GM12892 (cell line): ENCODE data around the gene UPK2.
"Not testable (repeated sequence)": the region's sequence is repeated elsewhere in the genome, so short reads cannot be mapped to it uniquely, and the experiment has no call there.

Source experiments
- DNase-seq: peaks from one replicate; pipeline ENCODE4 v3.0.0; 2011; ENCODE audit not compliant: insufficient read length
- FAIRE-seq: peaks from 2 replicates; lab custom pipeline; 2011; peaks lifted over from hg19 to GRCh38; lab: Jason Lieb, UNC
- POLR2A ChIP-seq: IDR thresholded peaks from 2 replicates; pipeline ENCODE4 v1.6.1; 2011; ENCODE audit warnings: low read depth, low read length, control low read depth
- POLR2AphosphoS5 ChIP-seq: IDR thresholded peaks from 2 replicates; pipeline ENCODE4 v1.6.1; 2011; ENCODE audit warnings: low read depth, low read length, control low read depth
- TAF1 ChIP-seq: IDR thresholded peaks from 2 replicates; pipeline ENCODE4 v1.6.1; 2011; ENCODE audit warnings: low read depth, mild to moderate bottlenecking, control low read depth, low read length, borderline replicate concordance

The UPK2 gene

GRCh38 chr11:118956847-118957469 is 860 bp downstream of the UPK2 start:
- FAIRE-seq (no peak), DNase-seq (no peak)
- TF ChIP-seq POLR2A, result no peak
- TF ChIP-seq POLR2AphosphoS5, result no peak
- TF ChIP-seq TAF1, result no peak

- no peak for DNase-seq
- no peak for TF ChIP-seq POLR2AphosphoS5
- TF ChIP-seq TAF1, result no peak
- TF ChIP-seq POLR2A, result no peak
- no peak for FAIRE-seq
Measured at GRCh38 chr11:118957549-118957948, 1.5 kb downstream of the UPK2 start.

GRCh38 chr11:118957968-118958367 is 1.9 kb downstream of the UPK2 start:
- DNase-seq (no peak), FAIRE-seq (no peak)
- TF ChIP-seq POLR2A, result no peak
- no peak for TF ChIP-seq TAF1
- TF ChIP-seq POLR2AphosphoS5, result no peak

- no peak for DNase-seq
- TF ChIP-seq POLR2AphosphoS5, result no peak
- TF ChIP-seq POLR2A, result no peak
- TF ChIP-seq TAF1, result no peak
- FAIRE-seq, result no peak
Measured at GRCh38 chr11:118958577-118958976, 2.5 kb downstream of the UPK2 start.

GRCh38 chr11:118961189-118961588 is 5.1 kb downstream of the UPK2 start:
- TF ChIP-seq POLR2AphosphoS5, result no peak
- no peak for TF ChIP-seq POLR2A
- no peak for TF ChIP-seq TAF1
- FAIRE-seq (no peak), DNase-seq (no peak)

GRCh38 chr11:118961591-118961990 is 5.5 kb downstream of the UPK2 start:
- FAIRE-seq, result no peak
- TF ChIP-seq TAF1 (no peak), POLR2AphosphoS5 (no peak), POLR2A (no peak)
- no peak for DNase-seq

GRCh38 chr11:118969508-118969907 is 13.4 kb downstream of the UPK2 start:
- not testable (repeated sequence) for FAIRE-seq, DNase-seq

GRCh38 chr11:118971646-118972045 is 15.5 kb downstream of the UPK2 start, which contains the start of gene FOXR1:
FOXR1 (plus strand) TSS chr11:118971761; CDS start chr11:118971932, 171 bp downstream.
- DNase-seq (no peak), FAIRE-seq (no peak)
- TF ChIP-seq POLR2AphosphoS5, result no peak
- no peak for TF ChIP-seq TAF1
- no peak for TF ChIP-seq POLR2A

- TF ChIP-seq POLR2AphosphoS5 (no peak), POLR2A (no peak), TAF1 (no peak)
- DNase-seq (no peak), FAIRE-seq (no peak)
Measured at GRCh38 chr11:118973985-118974384, 17.9 kb downstream of the UPK2 start.

- TF ChIP-seq TAF1 (no peak), POLR2A (no peak), POLR2AphosphoS5 (no peak)
- FAIRE-seq, result no peak
- no peak for DNase-seq
Measured at GRCh38 chr11:118975771-118976709, 19.9 kb downstream of the UPK2 start.

GRCh38 chr11:118979434-118979833 is 23.3 kb downstream of the UPK2 start:
- no peak for DNase-seq
- TF ChIP-seq TAF1 (no peak), POLR2AphosphoS5 (no peak), POLR2A (no peak)
- no peak for FAIRE-seq

GRCh38 chr11:118980191-118980881 is 24.2 kb downstream of the UPK2 start:
- TF ChIP-seq POLR2AphosphoS5 (no peak), POLR2A (no peak), TAF1 (no peak)

GRCh38 chr11:118984337-118984736 is 28.2 kb downstream of the UPK2 start:
- FAIRE-seq, DNase-seq: not testable (repeated sequence)

More at GRCh38 chr11:118980191-118980881, 24.2 kb downstream of the UPK2 start:
- DNase-seq (no peak), FAIRE-seq (no peak)
